Frontal cortex (tissue), 4 donors: ENCODE results near the gene TEAD3. TPM values are rescaled to one million over a fixed set of nuclear protein-coding genes. Genes with fewer than 3 reads are reported as not detected.
"Not testable (repeated sequence)": the region's sequence is repeated elsewhere in the genome, so short reads cannot be mapped to it uniquely, and the experiment has no call there.

Experiments
- DNase-seq, 2 donors: peaks; one replicate each; pipeline ENCODE4 v3.0.0; 2012; ENCODE audit warnings: low spot score in 2 of 2
- FAIRE-seq: peaks from 2 replicates; lab custom pipeline; 2012; peaks lifted over from hg19 to GRCh38; lab: Jason Lieb, UNC
- total RNA-seq: library from RNA; depleted of rRNA; stranded (reverse); fragments of >200 nt; gene quantifications from one replicate; pipeline ENCODE4 v1.2.3, GENCODE V29; 2014
- donor health status: control.
- donor health status: control.
- donor health status: control.

The TEAD3 gene
- total RNA-seq, 1 donor from 2014 or later = 0.41 TPM

- not testable (repeated sequence) for FAIRE-seq, DNase-seq
These were observed 19.1 kb upstream of the TEAD3 start for GRCh38 chr6:35515939-35516338.

DNA sequence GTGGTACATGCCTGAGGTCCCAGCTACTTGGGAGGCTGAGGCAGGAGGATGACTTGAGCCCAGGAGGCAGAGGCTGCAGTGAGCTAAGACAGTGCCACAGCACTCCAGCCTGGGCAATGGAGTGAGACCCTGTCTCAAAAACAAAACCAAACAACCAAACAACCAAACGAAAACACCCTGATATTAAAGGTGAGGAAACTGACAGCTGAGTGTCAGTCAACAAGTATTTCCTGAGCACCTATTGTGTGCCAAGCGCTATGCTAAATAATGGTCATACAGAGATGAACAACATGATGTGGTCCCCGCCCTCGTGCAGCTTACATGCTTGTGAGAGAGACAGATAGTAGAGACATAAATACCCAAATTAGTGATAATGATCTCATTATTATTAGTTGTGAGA is 17.7 kb upstream of the TEAD3 start:
- no peak for FAIRE-seq
- no peak for DNase-seq

DNA sequence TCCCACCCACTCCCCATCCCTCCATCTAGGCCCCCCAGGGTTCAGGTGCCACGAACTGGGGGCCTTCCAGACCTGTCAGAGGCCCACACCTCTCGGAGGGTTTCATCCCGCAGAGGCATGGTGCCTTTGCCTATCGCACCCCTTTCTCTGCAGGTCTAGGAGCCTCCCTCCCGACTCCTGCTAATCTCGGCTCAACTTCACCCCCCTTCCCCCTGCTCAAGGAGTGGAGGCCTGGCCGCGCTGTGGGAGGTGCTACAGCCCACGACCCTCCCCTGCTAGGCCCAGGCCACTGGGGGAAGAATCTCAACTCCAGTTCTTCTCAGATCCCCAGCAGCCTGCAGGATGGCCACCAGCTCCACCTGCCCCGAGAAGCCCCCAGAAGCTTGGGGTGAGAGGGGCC is 15.9 kb upstream of the TEAD3 start, which contains the start of gene TULP1:
Gene TULP1, minus strand, starts transcription at position 157 of the 400 bp plus-strand sequence. Its CDS starts 38 bp downstream, at position 119.
- FAIRE-seq (no peak), DNase-seq (no peak)

DNA sequence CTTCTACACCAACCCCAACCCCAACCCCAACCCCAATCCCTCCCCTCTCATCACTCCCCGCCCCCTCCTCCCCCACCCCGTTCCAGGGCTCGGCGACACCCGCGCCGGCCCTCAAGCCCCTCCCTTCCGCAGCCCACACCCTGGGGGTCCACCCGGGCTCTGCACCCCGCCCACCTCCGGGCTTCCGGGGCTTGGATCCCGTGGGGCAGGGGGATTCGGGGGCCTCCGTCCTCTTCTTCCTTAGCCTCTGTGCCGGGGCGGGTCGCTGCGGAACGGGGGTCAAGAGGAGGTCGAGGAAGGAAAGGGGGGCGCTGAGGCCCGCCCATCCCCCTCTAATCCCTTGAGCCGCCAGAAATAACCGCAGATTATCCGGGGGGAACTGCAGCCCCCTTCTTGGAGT is 15.1 kb upstream of the TEAD3 start:
- FAIRE-seq (no peak), DNase-seq (no peak)

GRCh38 chr6:35511562-35511941 is 14.7 kb upstream of the TEAD3 start:
- no peak for FAIRE-seq
- DNase-seq = no peak

GRCh38 chr6:35510916-35511561 is 14.2 kb upstream of the TEAD3 start:
- FAIRE-seq (no peak), DNase-seq (no peak)

GRCh38 chr6:35508542-35508941 is 11.7 kb upstream of the TEAD3 start:
- FAIRE-seq (no peak), DNase-seq (no peak)

DNA sequence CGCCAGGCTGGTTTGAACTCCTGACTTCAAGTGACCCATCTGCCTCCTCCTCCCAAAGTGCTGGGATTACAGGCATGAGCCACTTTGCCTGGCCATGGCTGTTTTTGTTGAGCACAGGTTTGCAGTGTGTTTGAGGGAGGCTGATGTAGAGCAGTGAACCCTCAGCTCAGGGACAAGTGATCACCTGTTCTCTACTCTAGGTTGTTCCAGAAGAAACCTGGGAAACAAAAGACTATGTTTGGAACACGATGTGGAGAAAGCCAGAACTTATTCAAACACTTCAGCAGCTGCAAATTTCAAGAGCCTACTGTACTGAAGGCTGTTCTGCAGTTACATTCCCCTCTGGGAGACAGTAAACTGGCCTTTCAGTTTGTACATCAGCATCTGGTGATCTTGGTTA is 11.1 kb upstream of the TEAD3 start:
- no peak for FAIRE-seq
- no peak for DNase-seq

GRCh38 chr6:35507221-35507620 is 10.3 kb upstream of the TEAD3 start:
- FAIRE-seq = no peak
- DNase-seq = no peak

GRCh38 chr6:35506536-35506935 is 9.7 kb upstream of the TEAD3 start:
- DNase-seq (no peak), FAIRE-seq (no peak)

DNA sequence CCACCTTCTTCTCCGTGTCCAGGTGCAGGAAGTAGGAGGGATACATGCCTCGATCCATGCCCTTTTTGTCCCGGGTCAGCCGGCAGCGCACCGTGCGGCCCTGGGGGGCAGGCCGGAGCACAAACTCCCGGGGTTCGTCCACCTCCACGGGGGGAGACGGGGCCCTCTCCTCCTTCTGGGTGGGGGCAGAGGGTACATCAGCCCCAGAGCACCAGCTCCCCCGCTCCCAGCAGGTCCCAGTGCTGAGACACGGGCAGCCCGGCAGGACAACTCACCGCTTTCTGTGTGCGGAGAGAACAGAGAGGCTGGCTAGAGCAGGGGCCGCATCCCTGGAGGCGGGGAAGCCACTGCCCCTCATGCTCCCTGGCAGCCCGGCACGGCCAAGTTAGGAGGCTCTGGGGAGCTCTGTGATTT is 9.1 kb upstream of the TEAD3 start:
- no peak for DNase-seq

GRCh38 chr6:35503534-35503933 is 6.7 kb upstream of the TEAD3 start:
- DNase-seq (no peak), FAIRE-seq (no peak)

More for the DNA sequence above, 9.1 kb upstream of the TEAD3 start:
- FAIRE-seq = no peak

DNA sequence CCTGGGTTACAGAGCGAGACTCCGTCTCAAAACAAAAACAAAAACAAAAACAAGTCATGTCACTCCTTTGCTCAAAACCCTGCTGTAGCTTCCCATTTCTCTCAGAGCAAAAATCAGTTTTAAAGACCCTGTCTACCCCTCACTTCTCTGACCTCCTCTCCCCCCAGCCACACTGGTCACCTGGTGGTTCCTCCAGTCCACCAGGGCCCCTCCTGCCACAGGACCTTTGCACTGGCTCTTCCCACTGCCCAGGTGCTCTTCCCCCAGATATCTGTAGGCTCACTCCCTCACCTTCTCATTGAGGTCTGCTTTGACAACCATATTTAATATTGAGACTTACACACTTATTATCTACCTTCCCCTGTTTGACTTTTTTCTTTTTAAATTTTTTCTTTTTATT is 4.9 kb upstream of the TEAD3 start:
- no peak for DNase-seq
- FAIRE-seq = no peak

GRCh38 chr6:35500782-35501181 is 3.9 kb upstream of the TEAD3 start:
- no peak for DNase-seq
- FAIRE-seq = no peak

GRCh38 chr6:35499372-35499771 is 2.5 kb upstream of the TEAD3 start:
- DNase-seq (no peak), FAIRE-seq (no peak)

DNA sequence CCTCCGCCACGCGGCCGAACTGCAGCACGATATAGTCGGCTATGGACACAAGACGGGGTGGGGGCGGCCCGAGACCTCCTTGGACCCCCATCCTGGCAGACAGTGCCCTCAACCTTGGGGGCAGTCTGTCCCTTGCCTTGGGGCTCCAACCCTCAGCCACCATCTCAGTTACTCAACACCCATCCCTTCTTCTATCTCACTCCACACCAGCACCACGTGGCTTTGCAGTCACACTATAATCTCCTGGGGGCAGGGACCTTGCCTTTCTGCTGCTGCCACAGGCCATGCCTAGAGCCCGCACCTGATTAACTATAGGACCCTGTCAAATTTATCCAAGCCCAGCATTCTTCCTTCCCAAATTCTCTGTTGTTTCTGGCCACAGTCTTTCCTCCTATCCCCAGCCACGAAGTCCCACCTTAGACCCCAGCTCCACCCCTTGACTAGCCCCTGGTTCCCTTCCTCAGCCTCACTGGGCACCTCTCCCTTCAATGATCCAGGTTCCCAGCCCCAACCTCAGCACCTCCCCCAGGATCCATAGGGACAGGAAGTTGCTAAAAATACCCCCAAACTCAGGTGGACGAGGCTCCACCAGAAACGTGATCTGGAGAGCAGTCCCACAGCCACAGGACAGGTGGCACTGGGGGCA is 1.7 kb upstream of the TEAD3 start:
- DNase-seq (no peak), FAIRE-seq (no peak)

GRCh38 chr6:35497571-35498421 is 917 bp upstream of the TEAD3 start:
- no peak for FAIRE-seq
- DNase-seq = peak in 1 of 2 donors; percentile 58

GRCh38 chr6:35496036-35496840 is 641 bp downstream of the TEAD3 start:
- peak; percentile 56 to 65 for DNase-seq
- no peak for FAIRE-seq

GRCh38 chr6:35495258-35496035 is 1.4 kb downstream of the TEAD3 start:
- no peak for DNase-seq

More at GRCh38 chr6:35495258-35496035, 1.4 kb downstream of the TEAD3 start:
- no peak for FAIRE-seq
